ENCODE results near the gene DCTN3. TPM values are rescaled to one million over a fixed set of nuclear protein-coding genes. Genes with fewer than 3 reads are reported as not detected.

The DCTN3 gene
- total RNA-seq, 1 donor from 2014 or later, result 31.7 TPM

DNA sequence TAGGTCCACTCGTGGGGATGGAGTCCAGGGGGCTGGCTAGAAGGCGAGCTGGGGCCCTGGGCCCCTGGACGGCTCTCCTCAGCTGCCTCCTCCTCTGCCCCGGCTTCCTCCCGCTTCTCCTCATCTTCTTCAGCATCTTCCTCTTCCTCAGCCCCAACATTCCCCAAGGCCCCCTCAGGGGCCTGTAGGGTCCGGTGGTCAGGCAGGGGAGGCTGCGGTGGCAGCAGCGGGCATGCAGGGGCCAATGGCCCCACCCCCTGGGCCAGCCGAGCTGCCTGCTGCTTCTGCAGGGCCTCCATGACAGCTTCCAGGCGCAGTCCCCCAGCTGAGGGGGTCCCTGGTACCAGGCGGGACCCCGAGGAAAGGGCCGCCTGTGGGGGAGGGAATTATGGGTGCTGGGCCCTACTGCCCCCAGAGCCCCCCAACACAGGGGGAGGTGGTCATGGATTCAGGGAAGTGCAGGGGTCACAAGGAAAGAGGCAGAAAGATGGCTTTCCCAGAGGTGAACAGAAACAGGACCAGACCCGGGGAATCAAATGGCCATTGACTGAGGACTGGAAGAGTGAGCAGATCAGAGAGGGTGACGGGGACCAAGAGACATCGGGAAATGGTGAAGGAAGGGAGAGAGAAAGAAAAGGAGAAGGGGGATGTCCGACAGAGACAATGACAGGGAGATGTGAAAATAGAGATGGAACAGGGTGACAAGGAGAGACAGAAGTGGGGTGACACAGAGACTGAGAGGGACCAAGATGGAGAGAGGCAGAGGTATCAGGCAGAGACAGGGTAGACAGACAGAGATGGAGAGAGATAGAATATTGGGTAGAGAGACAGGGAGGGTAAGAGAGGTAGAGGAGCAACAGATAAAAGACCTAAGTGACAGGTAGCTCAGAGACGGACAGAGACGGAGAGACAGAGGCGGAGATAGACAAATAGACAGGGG, 7.7 kb upstream of the DCTN3 start:
- H3K27ac ChIP-seq, result no peak overlapping the region
- H3K9me3 ChIP-seq, result no peaks in the 10 kb centered on the region
- no peaks in the 10 kb centered on the region for H3K36me3 ChIP-seq
- TF ChIP-seq, protein P1, sequence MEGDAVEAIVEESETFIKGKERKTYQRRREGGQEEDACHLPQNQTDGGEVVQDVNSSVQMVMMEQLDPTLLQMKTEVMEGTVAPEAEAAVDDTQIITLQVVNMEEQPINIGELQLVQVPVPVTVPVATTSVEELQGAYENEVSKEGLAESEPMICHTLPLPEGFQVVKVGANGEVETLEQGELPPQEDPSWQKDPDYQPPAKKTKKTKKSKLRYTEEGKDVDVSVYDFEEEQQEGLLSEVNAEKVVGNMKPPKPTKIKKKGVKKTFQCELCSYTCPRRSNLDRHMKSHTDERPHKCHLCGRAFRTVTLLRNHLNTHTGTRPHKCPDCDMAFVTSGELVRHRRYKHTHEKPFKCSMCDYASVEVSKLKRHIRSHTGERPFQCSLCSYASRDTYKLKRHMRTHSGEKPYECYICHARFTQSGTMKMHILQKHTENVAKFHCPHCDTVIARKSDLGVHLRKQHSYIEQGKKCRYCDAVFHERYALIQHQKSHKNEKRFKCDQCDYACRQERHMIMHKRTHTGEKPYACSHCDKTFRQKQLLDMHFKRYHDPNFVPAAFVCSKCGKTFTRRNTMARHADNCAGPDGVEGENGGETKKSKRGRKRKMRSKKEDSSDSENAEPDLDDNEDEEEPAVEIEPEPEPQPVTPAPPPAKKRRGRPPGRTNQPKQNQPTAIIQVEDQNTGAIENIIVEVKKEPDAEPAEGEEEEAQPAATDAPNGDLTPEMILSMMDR (IDR thresholded peaks at IDR 0.05), result no peak
- DNase-seq (ENCODE audit: low spot score in 2 of 2), result no peak
- intact Hi-C loops (cut with DNase I), result no loop called here
- H3K4me1 ChIP-seq, result peaks cover 9% of the 10 kb centered on the region in 2 donors
- H3K27me3 ChIP-seq, result peaks cover 12% of the 10 kb centered on the region
- H3K4me3 ChIP-seq, result peak overlapping the region; percentile 48 to 66

- H3K27me3 ChIP-seq, result peaks cover 12% of the 10 kb centered on the region
- TF ChIP-seq, protein P1 (IDR thresholded peaks at IDR 0.05), result no peak
- H3K36me3 ChIP-seq, result no peaks in the 10 kb centered on the region
- intact Hi-C loops (cut with DNase I), result no loop called here
- H3K4me3 ChIP-seq, result no peak overlapping the region
- no peaks in the 10 kb centered on the region for H3K9me3 ChIP-seq
- DNase-seq (ENCODE audit: low spot score in 2 of 2), result no peak
- peaks cover 9 to 13% of the 10 kb centered on the region in 2 donors for H3K4me1 ChIP-seq
- H3K27ac ChIP-seq, result no peak overlapping the region
These were observed 4.8 kb upstream of the DCTN3 start for GRCh38 chr9:34625186-34625486.

DNA sequence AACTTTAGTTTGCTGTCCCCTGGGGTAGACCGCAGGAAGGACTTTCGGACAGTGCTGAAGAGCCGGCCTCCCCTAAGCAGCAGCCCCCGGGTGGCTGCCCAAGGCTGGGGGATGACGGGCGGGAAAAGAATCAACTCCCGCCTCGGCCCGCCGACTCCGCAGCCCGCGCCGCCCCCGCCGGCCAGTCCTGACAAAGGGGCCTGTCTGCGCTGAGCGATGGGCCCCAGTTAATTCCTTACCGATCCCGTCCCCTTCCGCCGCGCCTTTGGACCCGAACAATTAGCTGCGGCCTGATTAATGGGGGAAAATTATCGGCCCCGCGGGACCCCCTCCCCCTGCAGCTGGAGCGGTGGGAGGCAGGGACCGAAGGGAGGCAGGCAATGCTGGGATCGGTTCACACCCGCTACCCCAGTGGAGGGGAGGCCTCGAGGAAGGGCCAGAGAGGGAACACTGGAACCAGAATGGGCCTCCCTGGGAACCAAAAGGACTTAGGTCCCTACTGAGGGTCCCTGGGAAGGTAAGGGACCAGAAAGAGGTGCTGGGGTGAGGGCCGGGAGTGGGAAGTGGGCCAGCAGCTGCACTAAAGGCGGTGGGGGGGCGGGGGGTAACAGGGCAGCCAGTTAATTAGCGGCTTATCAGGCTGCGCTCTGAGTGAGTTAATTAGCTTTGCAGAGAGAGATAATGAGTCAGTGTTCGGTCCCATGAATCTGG, 4.3 kb upstream of the DCTN3 start:
- no peaks in the 10 kb centered on the region for H3K9me3 ChIP-seq
- H3K36me3 ChIP-seq, result no peaks in the 10 kb centered on the region
- H3K27ac ChIP-seq, result no peak overlapping the region
- DNase-seq (ENCODE audit: low spot score in 2 of 2), result no peak
- peaks cover 9 to 16% of the 10 kb centered on the region in 2 donors for H3K4me1 ChIP-seq
- peaks cover 12% of the 10 kb centered on the region for H3K27me3 ChIP-seq
- TF ChIP-seq, protein P1 (IDR thresholded peaks at IDR 0.05), result no peak
- intact Hi-C loops (cut with DNase I), result no loop called here
- H3K4me3 ChIP-seq, result no peak overlapping the region

DNA sequence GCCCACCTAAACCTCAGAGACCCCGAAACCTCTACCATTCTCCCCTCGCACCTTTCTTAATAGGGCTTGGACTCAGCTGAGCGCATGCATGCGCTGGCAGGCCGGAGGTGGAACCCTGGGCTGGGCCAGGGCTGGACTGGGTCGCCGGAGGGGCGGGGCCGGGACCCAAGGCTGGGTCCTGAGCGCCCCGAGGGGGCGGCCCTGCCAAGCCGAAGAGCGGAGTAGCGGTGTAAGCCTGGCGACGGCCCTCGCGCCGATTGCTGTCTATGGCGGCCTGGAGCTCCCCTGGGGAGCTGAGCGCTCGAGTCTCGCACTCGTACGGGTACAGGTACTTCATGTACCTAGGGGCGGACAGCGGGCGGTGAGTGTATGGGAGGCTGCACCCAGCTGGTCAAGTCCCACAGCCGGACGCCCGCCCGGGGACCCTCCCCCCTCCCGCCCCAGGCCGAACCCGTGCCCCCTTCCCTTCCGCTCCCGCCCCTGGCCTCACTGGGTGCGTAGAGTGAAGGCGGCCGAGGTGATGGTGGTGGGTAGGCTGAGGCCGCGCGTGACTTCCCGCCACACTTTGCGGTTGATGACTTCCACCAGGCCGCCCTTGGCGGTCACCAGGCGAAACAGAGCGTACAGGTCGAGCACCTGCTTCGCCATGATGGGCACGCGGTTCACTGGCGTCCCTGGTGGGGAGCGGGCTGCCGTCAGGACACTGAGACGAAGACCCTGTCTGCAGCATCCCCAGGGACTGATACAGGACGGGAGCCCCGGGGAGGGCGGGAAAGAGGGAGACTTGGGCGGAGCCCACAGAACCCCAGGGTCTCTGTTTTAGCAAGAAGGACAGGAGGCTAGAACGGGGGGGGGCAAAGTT, 3.3 kb upstream of the DCTN3 start:
- Histone ChIP-seq H3K9me3 (no peaks in the 10 kb centered on the region), H3K4me3 (no peak overlapping the region), H3K36me3 (no peaks in the 10 kb centered on the region), H3K27ac (no peak overlapping the region), H3K4me1 (peaks cover 3 to 18% of the 10 kb centered on the region in 2 donors), H3K27me3 (peaks cover 11% of the 10 kb centered on the region)
- TF ChIP-seq, protein P1 (IDR thresholded peaks at IDR 0.05), result no peak
- DNase-seq (ENCODE audit: low spot score in 2 of 2), result no peak
- intact Hi-C loops (cut with DNase I), result no loop called here

- TF ChIP-seq, protein P1 (IDR thresholded peaks at IDR 0.05), result no peak
- H3K27ac ChIP-seq, result no peak overlapping the region
- H3K27me3 ChIP-seq, result no peaks in the 10 kb centered on the region
- no peaks in the 10 kb centered on the region for H3K9me3 ChIP-seq
- peaks cover 20 to 51% of the 10 kb centered on the region in 2 donors for H3K36me3 ChIP-seq
- intact Hi-C loops (cut with DNase I), result no loop called here
- peaks cover 3 to 22% of the 10 kb centered on the region in 2 donors for H3K4me1 ChIP-seq
- DNase-seq (ENCODE audit: low spot score in 2 of 2), result no peak
- no peak overlapping the region for H3K4me3 ChIP-seq
These were observed 5.2 kb downstream of the DCTN3 start for GRCh38 chr9:34615132-34615531.

Measured in ascending aorta (tissue), 2 donors.